ENCODE data around the gene EHMT2. TPM values are rescaled to one million over a fixed set of nuclear protein-coding genes. Genes with fewer than 3 reads are reported as not detected.

The EHMT2 gene
- total and polyA plus RNA-seq, 2 of the 13 experiments (the other 11 are each of a cell fraction or from before 2014, with no cell fraction given), result 55.2 to 69.2 TPM

DNA sequence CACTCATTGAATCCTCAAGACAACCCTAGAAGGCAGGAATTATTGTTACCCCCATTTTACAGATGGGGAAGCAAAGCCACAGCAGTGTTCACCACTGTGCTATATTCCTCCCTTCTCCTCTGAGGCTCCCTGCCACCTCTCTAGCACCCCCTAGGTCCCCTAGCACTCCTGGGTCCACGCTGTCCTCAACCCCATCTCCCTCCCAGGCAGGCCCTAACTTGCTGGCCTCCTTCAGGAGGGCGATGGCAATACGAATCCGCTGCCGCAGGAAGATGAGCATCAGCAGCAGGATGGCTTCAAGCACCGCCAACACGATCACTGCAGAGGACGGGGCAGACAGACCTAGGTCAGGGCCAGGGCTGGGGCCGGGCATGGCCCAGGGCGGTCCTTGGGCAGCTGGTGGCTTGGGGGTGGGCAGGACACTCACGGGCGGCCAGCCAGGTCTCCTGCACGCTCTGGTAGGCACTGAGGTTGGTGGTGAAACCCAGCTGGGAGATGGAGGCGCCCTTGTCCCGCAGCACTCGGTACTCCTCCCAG lies 27.0 kb downstream of the EHMT2 start:
- intact Hi-C loops (cut with micrococcal nuclease; ENCODE audit: unreplicated experiment), result no loop called here
- ATAC-seq, result peak; percentile 35
- TF ChIP-seq ZSCAN30 (CRISPR knock-in tag; IDR thresholded peaks at IDR 0.05) (no peak), TBL1XR1 (IDR thresholded peaks at IDR 0.05; ENCODE audit: borderline replicate concordance, low read length, partially characterized antibody) (no peak), ZNF510 (CRISPR knock-in tag; IDR thresholded peaks at IDR 0.05; ENCODE audit: low read depth) (no peak), FOXA1 (IDR thresholded peaks at IDR 0.05) (no peak), FOXA1 (CRISPR knock-in tag; IDR thresholded peaks at IDR 0.05) (no peak), AHR (CRISPR knock-in tag; IDR thresholded peaks at IDR 0.05) (no peak), ZFP82 (CRISPR knock-in tag; IDR thresholded peaks at IDR 0.05; ENCODE audit: borderline replicate concordance) (no peak), MAF1 (CRISPR knock-in tag; IDR thresholded peaks at IDR 0.05; ENCODE audit: borderline replicate concordance) (no peak), ZNF615 (CRISPR knock-in tag; IDR thresholded peaks at IDR 0.05; ENCODE audit: borderline replicate concordance) (0 out of 2 replicates have a peak, but pooled peaks have one; percentile 29), ZSCAN21 (CRISPR knock-in tag; IDR thresholded peaks at IDR 0.05; ENCODE audit: borderline replicate concordance) (no peak), SKIL (CRISPR knock-in tag; IDR thresholded peaks at IDR 0.05; ENCODE audit: borderline replicate concordance) (no peak), ZNF317 (CRISPR knock-in tag; IDR thresholded peaks at IDR 0.05) (no peak), SP140L (CRISPR knock-in tag; IDR thresholded peaks at IDR 0.05; ENCODE audit: borderline replicate concordance) (no peak), ZFX (CRISPR knock-in tag; IDR thresholded peaks at IDR 0.05; ENCODE audit: low read depth) (peak; percentile 44; the same call in 1 of the 2 replicates), HOXA7 (CRISPR knock-in tag; IDR thresholded peaks at IDR 0.05) (no peak)
- TF ChIP-seq, protein P1, sequence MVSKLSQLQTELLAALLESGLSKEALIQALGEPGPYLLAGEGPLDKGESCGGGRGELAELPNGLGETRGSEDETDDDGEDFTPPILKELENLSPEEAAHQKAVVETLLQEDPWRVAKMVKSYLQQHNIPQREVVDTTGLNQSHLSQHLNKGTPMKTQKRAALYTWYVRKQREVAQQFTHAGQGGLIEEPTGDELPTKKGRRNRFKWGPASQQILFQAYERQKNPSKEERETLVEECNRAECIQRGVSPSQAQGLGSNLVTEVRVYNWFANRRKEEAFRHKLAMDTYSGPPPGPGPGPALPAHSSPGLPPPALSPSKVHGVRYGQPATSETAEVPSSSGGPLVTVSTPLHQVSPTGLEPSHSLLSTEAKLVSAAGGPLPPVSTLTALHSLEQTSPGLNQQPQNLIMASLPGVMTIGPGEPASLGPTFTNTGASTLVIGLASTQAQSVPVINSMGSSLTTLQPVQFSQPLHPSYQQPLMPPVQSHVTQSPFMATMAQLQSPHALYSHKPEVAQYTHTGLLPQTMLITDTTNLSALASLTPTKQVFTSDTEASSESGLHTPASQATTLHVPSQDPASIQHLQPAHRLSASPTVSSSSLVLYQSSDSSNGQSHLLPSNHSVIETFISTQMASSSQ (IDR thresholded peaks at IDR 0.05; ENCODE audit: low read depth), result no peak
- TF ChIP-seq, protein P1 (CRISPR knock-in tag; IDR thresholded peaks at IDR 0.05; ENCODE audit: borderline replicate concordance), result no peak

More for the DNA sequence above, 27.0 kb downstream of the EHMT2 start:
- ChIA-PET CTCF (ENCODE audit: low intra/inter-chr PET ratio, low total read pairs) (no interaction called here), POLR2A (interaction anchor here (2.4 kb wide), 1 partner anchor 8 kb away, joined by 13 read pairs; the partner anchor contains the start of gene NEU1)
- in situ Hi-C loops (cut with HindIII; ENCODE audit: extremely low pct_ligation_motif_present, low pct_unique_long_range_greater_than_20kb), result no loop called here
- Histone ChIP-seq H3K4me2 (ENCODE audit: low read depth, low read length) (peak overlapping the region; percentile 51), H3K79me2 (ENCODE audit: insufficient read depth, low read length) (no peaks in the 10 kb centered on the region), H3K4me3 (replicated peaks in 1 of 3; ENCODE audit: insufficient read depth in 1 of 3, low read depth in 2 of 3, low read length in 3 of 3) (peak overlapping the region in 1 of 3 experiments; percentile 18; a peak in 1 of 6 replicates), H4K20me1 (ENCODE audit: insufficient read depth, low read length) (no peaks in the 10 kb centered on the region), H3K9me3 (ENCODE audit: low read length) (no peaks in the 10 kb centered on the region), H3K27ac (ENCODE audit: extremely low read length, insufficient read depth, low read length) (no peak overlapping the region), H3K4me1 (ENCODE audit: insufficient read depth, low read length) (peaks cover 61% of the 10 kb centered on the region), H3K9ac (ENCODE audit: insufficient read depth, low read depth, low read length) (no peak overlapping the region), H3K27me3 (ENCODE audit: control insufficient read depth in 1 of 2, insufficient read depth in 2 of 2, low read length in 2 of 2) (no peaks in the 10 kb centered on the region), H2AFZ (ENCODE audit: low read length) (no peak overlapping the region), H3K36me3 (replicated peaks in 1 of 2; ENCODE audit: control insufficient read depth in 1 of 2, insufficient read depth in 2 of 2, low read length in 2 of 2) (no peaks in the 10 kb centered on the region)
- DNase-seq (ENCODE audit: low spot score) (no peak), FAIRE-seq (no peak)
- 70% methylated on average over 15 of the region's 16 CpGs for WGBS (ENCODE audit: low lambda C conversion rate)
- BruUV-seq (replicated peaks), result no TSS peak

Measured in HepG2 (cell line).